Motor neuron (in vitro differentiated cells): ENCODE measurements around the gene ATP5ME. TPM values are rescaled to one million over a fixed set of nuclear protein-coding genes. Genes with fewer than 3 reads are reported as not detected.
"Not testable (repeated sequence)": the region's sequence is repeated elsewhere in the genome, so short reads cannot be mapped to it uniquely, and the experiment has no call there.

Source experiments
- ATAC-seq, 8 experiments: fragments of 200-7000 bp; cut with Tn5 transposase; replicated peaks in 6 of 8; 2 replicates each; pipeline ENCODE4 v1.8.0; 2021; ENCODE audit warnings: mild to moderate bottlenecking in 8 of 8, moderate library complexity in 8 of 8
- H3K27ac ChIP-seq, 2 donors: fragments of 250-450 bp; sonication (Bioruptor Pico); 2 replicates each; pipeline ENCODE4 v1.9.0; 2021; ENCODE audit warnings: antibody characterized with exemption in 2 of 2, mild to moderate bottlenecking in 2 of 2, moderate library complexity in 1 of 2
- H3K4me1 ChIP-seq, 2 donors: fragments of 250-450 bp; sonication (Bioruptor Pico); replicated peaks in 1 of 2; 2 replicates each; pipeline ENCODE4 v1.6.1; 2021; ENCODE audit warnings: antibody characterized with exemption in 2 of 2, mild to moderate bottlenecking in 2 of 2, moderate library complexity in 1 of 2
- H3K4me3 ChIP-seq, 5 donors: fragments of 250-450 bp; sonication (Bioruptor Pico); 2 replicates each; pipeline ENCODE4 v1.9.0; 2021; ENCODE audit warnings: antibody characterized with exemption in 5 of 5, mild to moderate bottlenecking in 5 of 5, moderate library complexity in 4 of 5
- WGBS, 10 experiments: fragments of 450-650 bp; shearing (Covaris generic); methylation state at CpG; one replicate each; pipeline ENCODE4 v1.0.0; 2022; 5-methylcytosine and 5-hydroxymethylcytosine counted together
- in situ Hi-C, 9 experiments: fragments of 400-800 bp; cut with MboI; loops; one replicate each; pipeline ENCODE4 v1.15.0; 2021; ENCODE audit warnings: low sequenced_read_pairs in 9 of 9, low pct_unique_long_range_greater_than_20kb in 2 of 9; ENCODE audit not compliant: unreplicated experiment in 9 of 9
- total RNA-seq, 8 experiments: library from RNA; unstranded; fragments of 300-600 nt; gene quantifications; 2 replicates each; pipeline versions ENCODE4 v1.2.3 to v1.2.4, GENCODE V29; 2022

The ATP5ME gene
- total RNA-seq, 8 experiments from 2014 or later, result 668 to 891 (median 799) TPM

DNA sequence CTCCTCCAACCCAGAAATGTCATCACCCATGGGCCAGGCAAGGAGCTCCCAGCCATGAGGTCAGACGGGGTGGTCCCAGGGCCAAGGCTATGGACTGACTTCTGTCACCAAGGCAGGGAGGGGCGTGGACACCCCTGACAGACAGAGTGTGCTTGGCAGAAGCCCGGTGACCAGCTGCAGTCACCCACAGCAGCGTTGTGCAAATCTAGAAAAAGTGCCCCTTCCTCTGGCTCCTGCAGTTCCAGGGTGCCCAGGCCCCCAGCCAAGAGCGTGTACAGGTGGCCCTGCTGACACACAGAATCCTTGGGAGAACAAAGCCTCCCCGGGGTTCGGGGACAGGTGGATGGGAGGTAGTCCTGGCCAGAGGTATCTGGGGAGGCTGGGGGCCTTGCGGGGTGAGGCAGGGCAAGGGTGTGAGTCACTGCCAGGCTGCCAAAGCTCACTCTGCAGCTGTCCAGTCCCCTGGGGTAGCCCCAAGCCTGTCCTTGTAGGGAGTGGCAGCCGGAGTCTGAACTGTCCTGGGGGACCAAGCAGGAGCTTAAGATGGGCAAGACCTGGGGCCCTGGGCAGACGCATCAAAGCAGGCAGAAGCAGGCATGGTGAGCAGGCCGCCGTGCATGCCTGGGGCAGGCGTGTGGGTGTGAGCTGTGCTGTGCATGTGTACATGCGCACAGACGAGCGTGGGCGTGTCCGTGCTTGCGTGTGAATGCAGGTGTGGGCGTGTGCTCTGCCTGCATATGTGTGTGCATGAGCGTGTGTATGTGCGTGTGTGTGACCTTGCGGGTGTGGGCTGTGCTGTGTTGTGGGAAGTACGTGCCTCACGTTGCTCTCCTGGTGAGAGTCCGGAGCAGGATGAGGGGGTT is 3.6 kb upstream of the ATP5ME start:
- Histone ChIP-seq H3K4me1 (peaks cover 20% of the 10 kb centered on the region in 2 donors), H3K4me3 (no peak overlapping the region), H3K27ac (no peak overlapping the region)
- peak in 3 of 8 experiments; percentile 11 to 34 (median 14) for ATAC-seq
- in situ Hi-C loops, result loop anchor here in 1 of 9 experiments (5.0 kb wide), 1 partner anchor 75 kb away; no protein-coding TSS in a partner anchor
- 15 to 88% (median 80%) methylated on average over 1 to 8 of the region's 26 CpGs; no CpG with 5 or more reads in 5 of the 10 experiments for WGBS, 10 experiments

DNA sequence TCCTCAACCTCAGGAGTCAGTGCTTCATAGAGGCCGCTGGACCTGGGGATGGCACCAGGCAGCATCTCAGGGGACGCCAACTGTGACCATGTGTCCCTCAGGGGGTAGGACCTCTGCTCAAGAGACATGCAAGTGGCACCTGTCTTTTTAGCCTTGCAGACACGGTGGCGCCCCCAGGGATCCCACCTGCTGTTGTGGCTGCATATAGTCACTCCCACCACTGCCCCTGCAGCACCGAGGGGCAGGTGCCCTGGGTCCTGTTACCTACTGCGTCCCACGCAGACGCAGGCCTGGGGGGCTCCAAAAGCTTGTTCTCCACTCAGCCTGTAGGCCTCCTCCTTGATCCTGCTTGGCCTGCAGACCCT is 2.8 kb upstream of the ATP5ME start:
- Histone ChIP-seq H3K27ac (no peak overlapping the region), H3K4me1 (peaks cover 20% of the 10 kb centered on the region in 2 donors), H3K4me3 (no peak overlapping the region)
- 53 to 100% methylated on average over 1 to 3 of the region's 8 CpGs; no CpG with 5 or more reads in 8 of the 10 experiments for WGBS, 10 experiments
- ATAC-seq, result no peak
- in situ Hi-C loops, result loop anchor here in 1 of 9 experiments (5.0 kb wide), 1 partner anchor 75 kb away; no protein-coding TSS in a partner anchor

DNA sequence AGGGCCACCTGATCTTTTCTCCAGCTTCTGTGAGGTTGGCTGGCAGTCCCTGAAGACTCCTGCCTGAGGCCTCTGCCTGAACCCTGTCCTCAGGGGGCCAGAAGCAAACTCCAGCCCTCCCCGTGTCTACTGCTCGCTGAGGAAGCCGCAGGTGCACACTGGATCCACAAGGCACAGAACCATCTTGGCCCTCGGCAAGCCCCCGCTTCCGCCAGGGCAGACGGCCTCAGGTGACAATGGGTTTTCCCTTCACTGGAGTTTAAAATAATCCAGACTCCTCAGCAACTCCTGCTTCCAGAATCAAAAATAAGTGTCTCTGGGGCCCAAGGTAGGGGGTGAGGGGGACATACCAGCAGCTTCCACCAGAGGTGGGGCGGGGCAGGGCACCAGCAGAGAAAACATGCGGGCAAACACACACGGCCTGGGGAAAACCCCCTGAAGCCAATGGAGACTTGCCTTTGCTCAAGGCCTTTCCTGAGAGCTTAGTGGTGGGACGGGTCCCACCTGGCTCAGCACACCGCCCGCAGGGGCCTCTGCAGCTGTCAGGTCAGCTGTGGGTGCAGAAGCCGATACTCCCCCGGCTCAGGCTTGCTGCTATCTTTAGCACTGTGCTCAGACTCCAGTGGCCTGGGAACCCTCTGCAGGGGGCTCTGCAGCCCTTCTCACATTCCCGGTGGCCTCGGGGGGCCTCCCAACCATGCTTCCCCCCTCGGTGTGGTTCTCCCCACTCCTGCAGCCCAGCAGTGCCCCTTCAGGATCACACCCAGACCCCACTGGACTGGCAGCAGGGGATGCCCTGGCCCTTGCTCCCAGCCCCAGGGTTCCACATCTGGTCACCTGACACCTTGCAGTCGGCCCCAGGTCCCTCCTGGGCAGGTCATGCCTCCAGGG is 2.1 kb upstream of the ATP5ME start:
- Histone ChIP-seq H3K4me1 (peaks cover 20% of the 10 kb centered on the region in 2 donors), H3K4me3 (no peak overlapping the region), H3K27ac (no peak overlapping the region)
- no peak for ATAC-seq
- WGBS, 10 experiments, result 60 to 85% (median 80%) methylated on average over 1 to 4 of the region's 19 CpGs; no CpG with 5 or more reads in 7 of the 10 experiments
- in situ Hi-C loops, result loop anchor here in 1 of 9 experiments (5.0 kb wide), 1 partner anchor 74 kb away; no protein-coding TSS in a partner anchor

DNA sequence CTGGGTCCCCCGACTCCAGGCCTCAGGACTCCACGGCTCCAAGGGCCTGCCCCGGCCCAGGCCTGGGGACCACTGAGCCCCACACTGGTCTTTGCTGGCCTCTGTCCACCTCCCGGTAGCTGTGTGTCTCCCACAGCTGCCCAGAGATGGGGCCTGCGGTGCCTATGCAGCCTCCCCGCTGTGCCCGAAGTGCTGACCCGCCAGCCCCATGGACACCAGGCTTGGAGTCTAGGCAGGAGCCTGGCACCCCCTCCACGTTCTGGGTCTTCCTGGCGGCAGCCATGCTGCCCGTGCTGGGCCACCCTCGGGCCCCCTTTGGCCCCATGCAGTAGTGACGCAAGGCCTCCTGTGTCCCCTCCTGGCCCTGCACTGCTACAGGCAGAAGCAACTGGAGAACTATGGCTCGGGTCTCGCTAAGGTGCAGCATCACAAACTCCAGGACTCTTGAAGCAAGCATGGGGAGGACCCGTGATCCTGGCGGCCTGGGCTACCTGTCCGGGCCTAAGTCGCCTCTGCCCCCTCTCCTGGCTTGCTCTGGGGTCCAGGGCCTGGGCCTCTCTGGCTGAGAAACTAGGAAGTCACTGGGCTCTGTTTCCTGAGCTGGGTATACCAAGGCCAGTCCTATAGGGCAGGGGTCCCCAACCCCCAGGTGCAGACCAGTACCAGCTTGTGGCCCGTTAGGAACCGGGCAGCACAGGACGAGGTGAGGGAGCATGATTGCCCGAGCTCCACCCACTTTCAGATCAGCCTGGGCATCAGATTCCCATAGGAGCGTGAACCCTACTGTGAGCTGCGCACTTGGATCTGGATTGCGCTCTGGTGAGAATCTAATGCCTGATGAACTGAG is 1.2 kb upstream of the ATP5ME start:
- in situ Hi-C loops, result loop anchor here in 1 of 9 experiments (5.0 kb wide), 1 partner anchor 73 kb away; no protein-coding TSS in a partner anchor
- ATAC-seq, result peak; percentile 1 to 12 (median 4)
- Histone ChIP-seq H3K27ac (peak overlapping the region; percentile 80 to 89), H3K4me3 (peak overlapping the region; percentile 59 to 94 (median 66)), H3K4me1 (peaks cover 14% of the 10 kb centered on the region in 2 donors)
- 44 to 94% (median 91%) methylated on average over 5 to 8 of the region's 26 CpGs; no CpG with 5 or more reads in 5 of the 10 experiments for WGBS, 10 experiments

DNA sequence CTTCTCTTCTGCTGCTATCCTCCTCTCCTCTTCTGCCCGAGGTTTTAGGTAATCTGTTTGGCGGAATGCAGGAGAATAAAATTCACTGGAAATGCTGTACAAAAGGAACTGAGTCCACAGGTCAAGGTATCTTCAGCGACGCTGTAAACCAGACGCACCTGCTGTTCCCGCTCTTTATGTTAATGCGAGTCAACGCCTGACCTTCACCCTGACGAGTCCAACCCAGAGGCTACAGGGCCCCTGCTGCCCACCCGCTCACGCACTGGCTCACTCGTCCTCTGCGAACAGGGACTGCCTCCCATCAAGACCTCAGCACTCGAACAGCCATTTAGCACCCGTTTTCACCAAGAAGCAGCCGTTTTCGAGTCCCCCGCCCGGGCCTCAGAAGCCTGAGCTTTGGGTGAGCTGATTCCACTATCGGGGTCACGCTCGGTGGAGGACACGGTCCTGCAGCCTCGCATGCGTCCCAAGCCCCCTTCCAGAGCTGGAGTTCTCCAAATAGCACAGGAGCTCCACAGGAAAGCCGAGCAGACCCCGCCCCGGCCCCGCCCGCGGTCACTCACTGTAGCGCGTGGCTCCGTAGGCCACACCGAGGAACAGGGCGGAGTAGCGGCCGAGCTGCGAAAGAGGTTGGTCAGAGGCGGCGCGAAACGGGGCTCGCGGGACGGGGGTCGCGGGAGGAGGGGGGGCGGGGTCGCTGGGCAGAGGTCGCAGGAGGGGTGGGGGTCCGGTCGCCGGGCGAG is 556 bp downstream of the ATP5ME start:
- in situ Hi-C loops, result no loop called here
- Histone ChIP-seq H3K27ac (peak overlapping the region; percentile 41 to 84), H3K4me3 (peak overlapping the region; percentile 37 to 94 (median 62)), H3K4me1 (peaks cover 11 to 12% of the 10 kb centered on the region in 2 donors)
- ATAC-seq, result peak; percentile 23 to 47 (median 33)
- 0 to 83% (median 15%) methylated on average over 1 to 11 of the region's 55 CpGs; no CpG with 5 or more reads in 2 of the 10 experiments for WGBS, 10 experiments

DNA sequence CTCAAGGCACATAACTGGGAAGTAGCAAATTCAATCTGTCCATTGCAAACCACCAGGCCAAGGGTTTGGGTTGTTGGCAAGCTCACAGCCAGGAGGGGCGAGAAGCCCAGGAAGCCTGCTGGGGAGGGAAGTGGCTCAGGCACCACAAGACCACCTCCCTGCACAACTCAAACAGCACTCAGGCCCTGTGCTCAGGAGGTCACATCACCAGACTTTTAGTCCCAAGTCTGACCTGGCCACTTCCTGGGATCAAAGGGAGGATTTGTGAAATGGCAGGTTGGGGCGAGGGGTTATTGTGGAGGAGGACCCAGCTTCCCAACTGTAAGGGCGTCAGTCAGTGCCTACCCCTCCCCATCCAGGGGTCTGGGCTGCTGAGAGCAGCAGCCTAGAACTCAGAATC is 2.3 kb downstream of the ATP5ME start:
- 80 to 100% (median 100%) methylated on average over 1 to 3 of the region's 3 CpGs; no CpG with 5 or more reads in 6 of the 10 experiments for WGBS, 10 experiments
- no peak overlapping the region for H3K4me3 ChIP-seq
- peaks cover 11 to 12% of the 10 kb centered on the region in 2 donors for H3K4me1 ChIP-seq
- no peak for ATAC-seq
- no peak overlapping the region for H3K27ac ChIP-seq
- in situ Hi-C loops, result no loop called here

DNA sequence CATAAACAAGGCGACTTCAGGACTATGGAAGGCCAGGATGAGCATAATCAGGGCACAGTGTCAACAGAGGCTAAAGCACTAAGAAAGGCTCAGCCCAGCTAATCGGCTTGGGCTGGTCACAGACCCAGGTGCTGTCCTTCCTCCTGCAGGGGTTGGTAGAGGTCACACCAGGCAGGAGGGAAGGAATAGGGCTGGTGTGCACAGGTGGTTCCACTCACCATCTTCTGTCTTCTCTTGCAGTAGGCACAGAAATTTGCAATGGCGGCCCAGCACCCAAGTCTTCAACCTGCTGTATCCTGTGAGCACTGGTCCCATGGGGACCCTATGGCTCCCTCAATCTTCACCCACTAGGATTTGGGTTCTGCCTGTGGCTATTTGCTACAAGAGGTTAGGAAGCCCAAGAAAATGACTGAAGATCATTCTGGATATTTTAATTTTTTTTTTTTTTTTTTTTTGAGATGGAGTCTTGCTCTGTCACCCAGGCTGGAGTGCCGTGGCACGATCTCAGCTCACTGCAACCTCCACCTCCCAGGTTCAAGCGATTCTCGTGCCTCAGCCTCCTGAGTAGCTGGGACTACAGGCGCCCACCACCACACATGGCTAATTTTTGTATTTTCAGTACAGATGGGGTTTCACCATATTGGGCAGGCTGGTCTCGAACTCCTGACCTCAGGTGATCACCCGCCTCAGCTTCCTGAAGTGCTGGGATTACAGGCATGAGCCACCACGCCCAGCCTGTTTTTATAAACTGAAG is 4.1 kb downstream of the ATP5ME start:
- in situ Hi-C loops, H3K27ac ChIP-seq, H3K4me3 ChIP-seq, ATAC-seq: not testable (repeated sequence)
- 92 to 100% (median 100%) methylated on average over 1 to 7 of the region's 11 CpGs; no CpG with 5 or more reads in 1 of the 10 experiments for WGBS, 10 experiments
- H3K4me1 ChIP-seq, result peaks cover 16 to 18% of the 10 kb centered on the region in 2 donors

DNA sequence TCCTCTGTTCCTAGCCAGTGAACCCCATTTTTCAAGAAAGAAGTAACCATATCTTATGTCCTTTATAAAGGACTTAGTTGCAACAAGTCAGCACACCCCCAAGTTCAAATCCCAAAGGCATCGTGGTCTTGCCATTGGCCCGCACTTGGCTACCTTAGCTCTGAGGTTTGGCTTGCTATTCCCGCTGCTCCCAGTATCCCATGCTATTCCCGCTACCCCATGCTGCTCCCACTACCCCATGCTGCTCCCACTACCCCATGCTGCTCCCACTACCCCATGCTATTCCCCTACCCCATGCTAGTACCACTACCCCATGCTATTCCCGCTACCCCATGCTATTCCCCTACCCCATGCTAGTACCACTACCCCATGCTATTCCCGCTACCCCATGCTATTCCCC is 5.9 kb downstream of the ATP5ME start:
- peaks cover 18 to 20% of the 10 kb centered on the region in 2 donors for H3K4me1 ChIP-seq
- WGBS, 10 experiments, result no CpG with 5 or more reads among the region's 6 CpGs
- in situ Hi-C loops, ATAC-seq, H3K27ac ChIP-seq, H3K4me3 ChIP-seq: not testable (repeated sequence)

DNA sequence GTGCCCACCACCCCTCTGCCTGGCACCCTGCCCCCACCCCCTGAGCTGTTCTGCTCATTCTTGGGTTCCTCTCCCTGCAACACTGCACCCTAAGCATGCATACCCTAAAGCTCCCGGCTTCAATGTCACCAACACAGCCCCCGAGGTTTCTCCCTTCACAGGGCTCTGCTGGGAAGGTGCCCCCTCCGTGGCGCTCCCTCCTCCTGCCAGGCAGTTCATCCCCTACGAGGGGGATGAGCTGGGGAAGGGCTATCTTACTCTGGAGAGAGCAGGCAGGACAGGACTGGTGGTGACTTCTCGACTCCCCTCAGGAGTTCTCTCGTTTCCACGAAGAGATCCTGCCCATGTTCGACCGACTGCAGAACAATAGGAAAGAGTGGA is 6.5 kb downstream of the ATP5ME start:
- H3K4me3 ChIP-seq, result no peak overlapping the region
- peaks cover 13 to 15% of the 10 kb centered on the region in 2 donors for H3K4me1 ChIP-seq
- in situ Hi-C loops, result no loop called here
- 37 to 70% (median 39%) methylated on average over 2 to 9 of the region's 10 CpGs; no CpG with 5 or more reads in 6 of the 10 experiments for WGBS, 10 experiments
- H3K27ac ChIP-seq, result no peak overlapping the region
- no peak for ATAC-seq

DNA sequence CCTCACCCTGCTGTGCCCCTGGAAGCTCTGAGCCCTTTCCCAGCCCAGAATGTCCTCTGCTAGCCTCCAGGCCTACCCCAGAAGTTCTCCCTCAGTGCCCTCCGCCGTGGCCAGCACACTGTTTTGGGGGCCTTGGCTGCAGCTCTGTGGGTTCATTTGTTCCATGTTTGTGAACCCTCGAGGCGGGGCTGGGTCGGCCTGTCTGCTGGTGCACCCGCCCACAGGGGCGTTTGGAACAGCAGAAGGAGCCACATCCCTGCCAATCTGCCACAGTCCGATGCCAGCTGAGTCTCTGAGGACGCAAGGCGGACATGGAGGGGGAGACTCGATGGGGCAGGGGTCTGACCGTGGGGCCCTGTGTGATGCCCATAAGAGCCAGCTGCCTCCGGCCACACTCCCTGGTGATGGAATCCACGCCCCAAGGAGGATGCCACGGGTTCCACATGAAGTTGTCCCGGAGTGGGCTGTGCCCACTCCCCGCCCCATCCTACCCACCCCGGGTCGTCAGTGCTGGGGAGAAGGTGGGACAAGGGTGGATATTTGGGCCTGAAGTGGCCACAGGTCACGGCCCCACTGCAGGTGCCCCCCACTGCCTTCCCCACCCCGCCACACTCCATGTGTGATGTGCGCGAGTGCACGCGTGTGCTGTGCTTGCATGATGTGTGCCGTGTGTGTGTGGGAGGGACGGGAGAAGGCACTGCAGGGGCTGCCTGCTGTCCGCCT is 7.1 kb downstream of the ATP5ME start:
- Histone ChIP-seq H3K4me1 (peaks cover 13 to 15% of the 10 kb centered on the region in 2 donors), H3K4me3 (no peak overlapping the region), H3K27ac (no peak overlapping the region)
- in situ Hi-C loops, result no loop called here
- 40% methylated on average over 2 of the region's 28 CpGs; no CpG with 5 or more reads in 9 of the 10 experiments for WGBS, 10 experiments
- ATAC-seq, result no peak
